ENCODE data around the gene RPL15.
A peak's percentile ranks its signal among the peaks of the same experiment; 100 is the strongest.
"Not testable (repeated sequence)": the region's sequence is repeated elsewhere in the genome, so short reads cannot be mapped to it uniquely, and the experiment has no call there.

RPL15 gene

DNA sequence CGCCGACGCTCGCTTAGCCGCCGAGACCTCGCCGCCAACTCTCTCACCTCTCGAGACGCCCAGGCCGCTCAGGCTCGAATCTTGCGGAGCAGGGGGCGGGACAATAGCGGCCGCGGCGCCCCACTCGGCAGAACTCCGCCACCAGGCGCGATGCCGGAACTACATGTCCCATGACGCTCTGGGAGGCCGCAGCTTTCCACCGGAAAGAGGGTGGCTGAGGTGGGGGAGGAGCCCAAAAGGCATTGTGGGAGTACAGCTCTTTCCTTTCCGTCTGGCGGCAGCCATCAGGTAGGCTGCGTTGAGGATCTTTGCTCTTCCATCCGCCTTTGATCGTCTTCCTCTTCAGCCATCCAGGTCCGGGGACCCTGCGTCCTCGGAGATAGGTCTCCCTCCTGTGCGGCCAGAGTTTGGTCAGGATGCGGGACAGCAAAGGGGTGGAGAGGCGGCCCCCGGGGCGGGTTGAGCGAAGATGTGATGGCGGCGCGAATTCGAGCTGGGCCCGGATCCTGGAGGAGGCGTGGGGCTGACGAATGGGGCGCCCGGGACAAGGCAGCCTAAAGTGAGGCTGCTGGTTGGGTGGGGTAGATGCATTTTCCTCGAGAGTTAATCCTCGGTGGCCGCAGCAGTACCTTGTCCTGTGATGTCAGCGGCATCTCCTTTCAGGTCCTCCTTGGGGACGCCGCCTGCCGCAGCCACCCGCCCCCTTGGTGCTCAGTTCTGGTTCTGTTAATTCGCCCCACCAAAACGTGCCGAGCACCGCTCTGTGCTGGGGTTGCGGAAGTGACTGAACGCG, at the start of gene RPL15, which contains the start of gene NKIRAS1:
Gene RPL15, plus strand, starts transcription at position 247 of the 793 bp plus-strand sequence. CDS start 728 bp downstream, outside the sequence.
Gene NKIRAS1, minus strand, starts transcription at position 105 of the 793 bp plus-strand sequence. CDS start 6,086 bp downstream, outside the sequence.
- peak; percentile 98 for DNase-seq

DNA sequence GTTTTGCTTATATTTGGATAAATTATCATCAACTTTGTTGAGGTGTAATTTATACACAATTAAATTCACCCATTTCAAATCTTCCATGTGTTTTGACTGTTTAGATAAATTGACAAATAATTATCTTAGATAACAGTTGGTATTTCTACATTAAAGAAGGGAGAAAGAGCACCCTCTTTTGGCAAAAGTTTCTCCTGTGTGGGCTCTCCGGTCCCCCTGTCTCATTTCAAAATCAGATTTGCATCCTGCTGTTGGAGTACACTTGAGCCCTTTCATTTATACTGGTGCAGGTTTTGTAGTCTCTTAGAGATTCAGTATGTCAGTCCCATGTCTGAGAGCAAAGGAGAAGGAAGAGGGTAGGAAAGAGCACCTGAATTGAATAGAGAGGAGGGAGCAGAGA, 49.5 kb upstream of the RPL15 start:
- no peak for DNase-seq

DNA sequence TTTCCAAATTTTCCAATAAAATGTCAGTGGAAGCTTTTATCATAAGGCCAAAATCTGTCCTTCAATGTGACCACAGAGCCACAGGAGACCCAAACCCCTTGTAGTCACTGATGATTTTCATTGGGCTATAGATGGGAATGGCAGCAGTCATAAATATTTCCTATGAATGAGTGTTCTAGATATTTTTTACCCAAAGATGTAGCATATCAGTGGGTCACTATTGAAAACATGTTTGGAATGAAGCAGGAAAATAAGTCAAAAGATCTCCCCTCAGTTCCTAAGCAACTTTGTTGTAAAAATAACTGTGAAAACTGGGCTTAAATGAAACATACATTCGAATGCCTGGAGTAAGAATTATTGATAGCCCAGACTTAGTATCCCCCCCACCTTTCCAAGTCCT, 49.1 kb upstream of the RPL15 start:
- DNase-seq, result no peak

DNA sequence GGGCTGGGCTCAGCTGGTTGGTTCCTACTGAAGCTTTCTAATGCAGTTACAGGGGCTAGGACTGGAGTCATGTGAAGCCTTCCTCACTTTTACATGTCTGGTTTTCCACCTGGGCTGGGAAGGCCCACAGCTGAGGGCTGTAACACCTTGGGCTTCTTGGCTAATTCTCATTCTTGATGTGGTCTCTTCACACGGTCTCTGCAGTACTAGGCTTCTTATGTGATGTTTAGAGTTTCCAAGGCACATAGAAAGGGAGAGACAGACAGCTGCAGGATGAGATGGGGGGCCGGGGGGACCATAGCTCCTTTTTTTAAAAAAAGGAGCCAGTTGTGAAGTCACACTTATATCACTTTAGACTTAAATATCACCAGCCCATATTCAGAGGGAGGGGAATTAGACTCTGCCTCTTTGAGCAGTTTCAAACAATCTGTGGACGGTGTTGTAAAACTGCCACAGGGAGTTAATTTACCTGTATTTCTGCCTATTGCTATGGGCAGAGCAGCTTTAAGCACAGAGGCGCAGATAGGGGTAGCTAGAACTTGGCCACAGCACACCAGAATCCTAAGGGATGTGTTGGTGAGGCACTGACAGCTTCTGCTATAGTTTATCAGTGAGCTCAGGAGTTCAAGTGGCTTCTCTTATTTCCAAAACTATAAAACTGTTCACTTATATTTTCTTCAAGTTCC, 46.8 kb upstream of the RPL15 start:
- no peak for DNase-seq

DNA sequence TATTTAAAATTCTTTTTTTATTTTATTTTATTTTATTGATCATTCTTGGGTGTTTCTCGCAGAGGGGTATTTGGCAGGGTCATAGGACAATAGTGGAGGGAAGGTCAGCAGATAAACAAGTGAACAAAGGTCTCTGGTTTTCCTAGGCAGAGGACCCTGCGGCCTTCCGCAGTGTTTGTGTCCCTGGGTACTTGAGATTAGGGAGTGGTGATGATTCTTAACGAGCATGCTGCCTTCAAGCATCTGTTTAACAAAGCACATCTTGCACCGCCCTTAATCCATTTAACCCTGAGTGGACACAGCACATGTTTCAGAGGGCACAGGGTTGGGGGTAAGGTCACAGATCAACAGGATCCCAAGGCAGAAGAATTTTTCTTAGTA, 46.3 kb upstream of the RPL15 start:
- not testable (repeated sequence) for DNase-seq

DNA sequence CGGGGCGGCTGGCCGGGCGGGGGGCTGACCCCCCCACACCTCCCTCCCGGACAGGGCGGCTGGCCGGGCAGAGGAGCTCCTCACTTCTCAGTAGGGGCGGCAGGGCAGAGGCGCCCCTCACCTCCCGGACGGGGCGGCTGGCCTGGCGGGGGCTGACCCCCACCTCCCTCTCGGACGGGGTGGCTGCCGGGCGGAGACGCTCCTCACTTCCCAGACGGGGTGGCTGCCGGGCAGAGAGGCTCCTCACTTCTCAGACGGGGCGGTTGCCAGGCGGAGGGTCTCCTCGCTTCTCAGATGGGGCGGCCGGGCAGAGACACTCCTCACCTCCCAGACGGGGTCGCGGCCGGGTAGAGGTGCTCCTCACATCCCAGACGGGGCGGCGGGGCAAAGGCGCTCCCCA, 45.6 kb upstream of the RPL15 start:
- DNase-seq, result not testable (repeated sequence)

DNA sequence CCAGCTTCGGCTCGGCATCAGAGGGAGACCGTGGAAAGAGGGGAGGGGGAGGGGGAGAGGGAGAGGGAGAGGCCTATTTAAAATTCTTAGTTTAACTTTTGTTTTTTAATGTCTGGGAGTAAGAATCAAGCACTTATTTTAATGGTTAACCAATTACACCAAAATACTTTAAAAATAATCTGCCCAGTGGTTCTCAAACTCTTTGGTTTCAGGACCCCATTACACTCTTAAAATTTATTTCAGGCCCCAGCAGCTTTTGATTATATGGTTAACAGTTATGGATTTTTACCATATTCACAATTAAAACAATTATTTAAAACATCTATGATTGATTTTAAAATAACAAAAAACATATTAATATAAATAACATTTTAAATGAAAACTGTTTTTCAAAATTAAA, 44.6 kb upstream of the RPL15 start:
- DNase-seq, result no peak

DNA sequence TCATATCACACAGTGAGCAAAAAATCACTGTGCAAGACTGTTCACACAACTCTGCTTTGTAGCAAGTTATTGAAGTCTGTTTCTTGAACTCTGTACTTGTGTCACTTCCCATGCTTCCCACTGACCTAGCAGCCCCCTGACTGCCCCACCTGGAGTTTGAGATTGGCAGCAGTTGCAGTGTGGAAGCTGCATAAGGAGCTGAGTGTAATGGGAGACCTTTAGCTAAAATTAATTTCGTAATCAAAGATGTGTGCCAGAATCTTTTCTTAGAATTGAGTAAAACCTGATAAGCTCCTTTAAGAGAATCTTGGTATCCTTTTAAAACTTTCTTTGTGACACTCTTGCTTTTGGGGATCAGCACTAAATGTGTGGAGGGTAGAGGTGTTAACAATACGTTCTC, 43.0 kb upstream of the RPL15 start:
- no peak for DNase-seq

DNA sequence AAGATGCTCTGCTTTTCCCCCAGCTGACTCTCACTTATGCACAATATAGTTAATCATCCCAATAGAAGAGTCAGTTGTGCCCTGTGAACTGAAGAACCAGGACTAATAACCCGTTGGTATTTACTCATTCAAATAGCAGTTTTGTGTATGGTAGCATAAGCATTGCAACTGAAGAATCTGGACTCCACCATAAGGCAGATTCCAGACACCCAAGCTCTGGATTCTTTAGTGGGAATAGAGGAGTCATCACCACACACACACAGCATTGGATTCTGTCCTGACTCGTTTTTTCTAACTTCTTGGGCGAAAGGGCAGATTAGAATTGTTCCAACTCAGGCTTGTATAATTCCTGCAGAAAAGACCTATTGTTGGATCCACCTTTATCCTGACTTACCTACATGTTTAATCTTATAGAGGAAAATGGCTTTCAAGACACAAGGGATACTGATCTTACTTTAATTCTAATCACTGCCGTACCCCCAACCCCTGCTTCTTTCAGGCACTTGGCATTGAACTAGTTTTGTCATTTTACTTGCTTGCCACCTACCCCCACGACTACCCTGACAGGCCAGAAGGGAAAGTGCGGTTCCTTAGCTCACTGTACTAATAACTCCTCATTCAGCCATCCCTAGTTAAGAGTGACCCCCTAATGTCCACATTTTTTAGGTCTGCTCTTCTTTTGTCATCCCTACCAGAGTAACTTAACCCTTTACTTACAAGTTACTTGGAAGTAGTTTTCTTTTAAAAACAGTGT, 42.4 kb upstream of the RPL15 start:
- no peak for DNase-seq

DNA sequence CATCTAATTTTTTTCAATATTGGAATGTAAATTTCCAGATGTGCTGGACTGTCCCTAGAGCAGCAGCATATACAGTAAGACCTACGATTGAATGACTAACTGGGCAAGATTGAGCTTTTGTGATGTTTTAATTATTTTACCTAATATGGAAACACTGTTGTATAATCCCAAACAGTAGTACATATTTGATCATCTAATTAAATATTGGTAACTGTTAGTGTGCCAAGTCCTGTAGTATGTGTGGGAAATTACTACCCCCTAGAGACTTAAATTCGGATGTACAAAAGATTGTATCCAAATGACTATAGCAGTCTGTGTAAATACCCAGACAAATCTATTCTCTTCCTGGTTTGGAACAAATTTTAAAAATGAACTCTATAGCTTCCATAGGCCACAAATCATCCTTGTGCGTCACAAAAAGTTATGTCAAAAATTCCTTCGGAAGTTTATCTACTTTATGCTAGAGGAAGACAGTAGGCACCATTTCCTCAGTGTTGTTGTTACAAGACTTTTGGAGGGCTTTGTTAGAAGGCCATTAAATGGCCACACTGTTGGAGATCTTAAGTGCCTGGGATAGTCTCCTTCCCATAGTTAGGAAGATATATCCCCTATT, 41.7 kb upstream of the RPL15 start:
- DNase-seq, result no peak

DNA sequence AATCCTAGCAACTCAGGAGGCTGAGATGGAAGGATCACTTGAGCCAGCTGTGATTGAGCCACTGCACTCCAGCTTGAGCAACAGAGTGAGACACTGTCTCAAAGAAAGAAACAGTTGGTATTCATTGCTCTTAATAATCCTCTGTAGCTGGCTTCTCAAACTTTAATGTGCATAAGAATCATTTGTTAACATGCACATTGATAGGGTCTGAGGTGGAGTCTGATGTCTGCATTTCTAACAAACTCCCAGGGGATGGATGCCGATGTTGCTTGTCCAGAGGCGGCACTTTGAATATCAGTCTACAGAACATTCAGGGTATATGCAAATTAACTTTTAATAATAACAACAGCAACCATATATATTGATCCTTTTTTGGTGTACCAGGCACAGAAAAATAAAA, 40.0 kb upstream of the RPL15 start:
- no peak for DNase-seq

DNA sequence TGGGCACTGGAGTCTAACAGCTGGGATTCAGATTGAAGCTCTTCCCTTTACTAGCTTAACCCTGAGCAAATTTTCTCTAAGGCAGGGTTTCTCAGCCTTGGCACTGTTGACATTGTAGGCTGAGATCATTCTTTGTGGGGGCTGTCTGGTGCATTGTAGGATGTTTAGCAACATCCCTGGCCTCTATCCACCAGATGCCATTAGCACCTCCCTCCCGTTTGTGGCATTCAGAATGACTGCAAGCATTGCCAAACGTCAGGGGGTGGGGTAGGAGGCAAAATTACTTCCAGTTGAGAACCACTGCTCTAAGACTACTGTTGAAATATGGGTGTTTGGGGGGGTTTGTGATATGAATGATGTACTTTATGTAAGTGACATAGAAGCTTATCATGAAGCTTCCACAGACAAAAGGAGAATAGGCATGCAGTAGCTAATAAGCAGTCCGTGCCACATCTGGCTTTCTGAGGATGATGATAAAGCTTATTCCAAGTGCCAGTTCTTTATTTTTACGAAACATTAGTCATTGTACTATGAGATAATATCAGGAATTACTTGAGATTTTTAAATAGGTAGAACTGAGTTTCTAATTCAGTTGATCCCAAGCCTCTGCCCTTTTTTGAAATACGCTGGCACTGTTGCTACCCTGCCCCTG, 39.5 kb upstream of the RPL15 start:
- DNase-seq, result no peak

DNA sequence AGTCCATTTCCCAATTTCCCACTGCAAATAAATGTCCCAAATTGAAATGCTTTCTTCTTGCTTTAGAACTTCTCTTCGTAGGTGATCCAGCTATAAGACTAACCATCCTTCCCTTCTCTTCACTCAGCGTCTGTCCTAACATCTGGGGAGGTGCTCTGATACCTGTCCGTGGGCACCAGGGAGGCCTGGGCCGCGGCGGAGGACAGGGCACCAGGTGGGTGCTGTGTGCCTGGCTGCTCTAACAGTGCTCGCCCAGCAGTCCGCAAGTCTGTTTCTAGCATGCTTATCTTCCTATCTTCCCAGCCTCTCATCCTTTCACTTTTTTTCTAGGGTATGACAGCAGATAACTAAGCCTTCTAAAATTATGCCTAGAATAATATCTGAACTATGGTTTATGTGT, 37.4 kb upstream of the RPL15 start:
- no peak for DNase-seq

DNA sequence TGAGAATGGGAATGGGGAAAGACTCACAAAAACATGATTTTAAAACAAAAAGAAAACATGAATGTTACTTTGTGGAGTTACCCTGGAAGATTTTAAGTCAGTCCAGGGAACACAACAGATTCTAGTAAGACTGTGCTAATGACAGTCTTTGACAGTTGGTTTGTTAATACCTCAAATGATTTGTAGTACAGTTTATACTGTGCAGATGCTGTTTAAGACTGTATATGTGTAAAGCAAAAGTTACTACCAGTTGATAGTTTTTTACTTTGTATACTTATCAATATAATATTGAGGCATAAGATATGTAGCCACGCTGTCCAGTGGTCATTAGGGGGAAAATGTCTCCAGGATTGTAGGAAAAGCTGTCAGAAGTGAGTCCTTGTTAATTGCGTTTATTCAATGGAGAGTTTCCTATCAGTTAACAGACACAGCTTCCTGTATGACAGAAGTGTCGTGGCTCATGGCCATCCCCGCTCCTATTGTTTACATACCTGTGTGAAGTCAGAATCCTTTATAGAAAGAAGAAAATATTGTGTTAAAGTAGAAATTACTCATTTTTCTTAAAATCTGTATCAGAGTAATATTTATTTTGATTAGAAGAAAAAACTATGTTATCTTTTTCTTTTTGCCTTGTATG, 36.1 kb upstream of the RPL15 start:
- DNase-seq, result no peak

DNA sequence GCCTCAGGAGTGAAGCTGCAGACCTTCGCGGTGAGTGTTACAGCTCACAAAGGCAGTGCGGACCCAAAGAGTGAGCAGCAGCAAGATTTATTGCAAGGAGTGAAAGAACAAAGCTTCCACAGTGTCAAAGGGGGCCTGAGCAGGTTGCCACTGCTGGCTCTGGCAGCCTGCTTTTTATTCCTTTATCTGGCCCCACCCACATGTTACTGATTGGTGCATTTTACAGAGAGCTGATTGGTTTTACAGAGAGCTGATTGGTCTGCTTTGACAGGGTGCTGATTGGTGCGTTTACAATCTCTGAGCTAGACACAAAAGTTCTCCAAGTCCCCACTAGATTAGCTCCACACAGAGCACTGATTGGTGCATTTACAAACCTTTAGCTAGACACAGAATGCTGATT, 34.9 kb upstream of the RPL15 start:
- DNase-seq, result not testable (repeated sequence)

DNA sequence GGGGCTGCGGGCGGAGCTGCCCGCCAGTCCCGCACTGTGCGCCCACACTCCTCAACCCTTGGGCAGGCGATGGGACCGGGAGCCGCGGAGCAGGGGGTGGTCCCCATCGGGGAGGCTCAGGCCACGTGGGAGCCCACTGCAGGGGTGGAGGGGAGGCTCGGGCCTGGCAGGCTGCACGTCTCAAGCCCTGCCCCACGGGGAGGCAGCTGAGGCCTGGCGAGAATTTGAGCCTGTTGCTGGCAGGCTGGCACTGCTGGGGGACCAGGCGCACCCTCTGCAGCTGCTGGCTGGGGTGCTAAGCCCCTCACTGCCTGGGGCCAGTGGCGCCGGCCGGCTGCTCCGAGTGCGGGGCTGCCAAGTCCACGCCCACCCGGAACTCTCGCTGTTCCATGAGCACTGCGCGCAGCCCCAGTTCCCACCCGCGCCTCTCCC, 34.4 kb upstream of the RPL15 start:
- DNase-seq, result no peak

DNA sequence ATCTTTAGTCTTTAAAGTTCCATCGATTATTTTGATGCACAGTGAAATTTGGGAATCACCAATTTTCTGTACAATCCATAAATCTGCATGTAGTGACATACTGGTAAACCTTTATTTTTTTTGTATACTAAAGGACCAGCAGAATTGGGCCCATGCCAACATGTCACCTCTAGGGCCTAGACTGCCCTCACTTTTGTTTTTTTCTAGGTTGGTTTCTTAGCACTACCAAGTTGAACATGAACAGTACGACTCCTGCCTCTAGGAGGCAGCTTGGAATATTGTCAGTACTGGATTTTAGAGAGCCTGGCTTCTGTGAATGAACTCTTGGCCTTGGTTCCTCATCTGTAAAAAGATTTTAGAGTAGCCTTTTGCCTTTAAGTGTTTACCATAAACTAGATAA, 32.5 kb upstream of the RPL15 start:
- no peak for DNase-seq

DNA sequence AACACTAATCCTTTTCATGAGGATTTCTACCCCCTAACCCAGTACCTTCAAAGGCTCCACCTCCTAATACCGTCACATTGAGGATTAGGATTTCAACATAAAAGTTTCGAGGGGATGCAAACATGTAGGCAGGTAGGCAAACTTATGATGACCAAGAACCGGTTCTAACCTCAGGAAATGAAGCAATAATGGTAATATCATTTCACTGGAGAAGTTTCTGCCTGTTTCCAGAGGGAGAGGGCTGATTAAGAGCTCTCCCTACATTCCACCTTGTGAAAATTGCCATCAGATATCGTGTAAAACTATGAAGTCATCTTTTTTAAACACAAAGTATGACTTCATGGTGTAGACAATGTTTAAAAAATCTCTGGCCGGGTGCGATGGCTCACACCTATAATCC, 31.7 kb upstream of the RPL15 start:
- no peak for DNase-seq

DNA sequence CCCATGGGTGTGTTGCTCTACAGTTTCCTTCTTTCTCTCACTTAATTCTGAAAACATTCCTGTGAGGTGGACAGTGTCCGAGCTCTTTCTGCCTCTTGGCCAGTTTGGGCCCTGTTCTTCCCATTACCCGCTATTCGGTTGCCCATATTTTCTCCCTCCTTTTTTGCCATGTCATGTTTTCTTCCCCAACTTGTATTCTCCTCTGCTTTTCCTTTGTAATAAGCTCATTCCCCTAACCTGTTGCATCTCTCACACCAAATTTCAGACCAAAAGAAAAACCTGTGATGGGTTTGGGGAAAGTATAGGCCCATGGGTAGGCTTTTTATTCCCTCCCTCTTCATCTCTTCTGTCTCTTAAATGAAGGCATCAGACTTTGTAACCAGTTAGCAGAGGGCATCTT, 30.6 kb upstream of the RPL15 start:
- no peak for DNase-seq

DNA sequence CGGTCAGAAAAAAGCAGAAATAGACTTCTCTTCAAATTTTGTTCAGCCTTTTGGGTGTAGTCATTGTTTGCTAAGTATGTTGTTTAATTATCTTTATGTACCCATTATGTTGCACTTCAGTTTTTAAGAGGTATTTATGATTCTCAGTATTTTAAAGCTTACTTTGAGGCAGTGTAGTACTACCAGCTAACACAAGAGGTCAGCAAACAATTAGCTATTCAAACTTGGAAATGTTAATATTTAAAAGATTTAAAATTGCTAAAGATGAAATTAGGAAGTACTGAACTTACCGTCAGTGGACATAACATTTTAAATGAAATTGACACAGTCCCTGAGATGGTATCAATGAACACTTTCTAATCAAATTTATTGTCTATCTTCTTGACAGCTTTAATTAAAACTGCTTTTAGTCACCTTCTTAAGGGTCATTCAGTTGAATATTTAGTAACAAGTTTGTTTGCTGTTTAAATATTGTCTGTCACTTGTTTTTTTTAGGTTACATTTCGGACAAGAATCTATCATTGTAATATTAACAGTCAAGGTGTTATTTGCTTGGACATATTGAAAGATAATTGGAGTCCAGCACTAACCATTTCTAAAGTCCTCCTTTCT, 28.2 kb upstream of the RPL15 start:
- DNase-seq, result peak; percentile 52

DNA sequence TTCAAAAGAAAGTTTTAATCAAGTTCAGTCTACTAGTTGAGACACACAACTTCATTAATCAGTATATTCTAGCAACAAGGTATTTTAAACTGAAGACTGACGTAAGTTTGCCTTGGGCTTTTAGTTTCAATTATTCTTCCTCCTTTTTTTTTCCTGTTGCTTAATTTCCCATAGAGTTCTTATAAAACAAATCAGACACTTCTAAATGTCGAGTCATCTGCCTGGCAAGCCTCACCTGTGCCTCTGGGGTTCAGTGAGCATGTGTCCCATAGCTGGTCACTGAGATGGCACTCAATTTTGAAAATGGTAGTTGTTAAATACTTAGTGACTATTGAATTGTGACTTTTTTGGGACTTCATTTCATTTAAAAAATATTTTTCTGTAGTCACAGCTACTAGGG, 27.5 kb upstream of the RPL15 start:
- DNase-seq, result no peak

DNA sequence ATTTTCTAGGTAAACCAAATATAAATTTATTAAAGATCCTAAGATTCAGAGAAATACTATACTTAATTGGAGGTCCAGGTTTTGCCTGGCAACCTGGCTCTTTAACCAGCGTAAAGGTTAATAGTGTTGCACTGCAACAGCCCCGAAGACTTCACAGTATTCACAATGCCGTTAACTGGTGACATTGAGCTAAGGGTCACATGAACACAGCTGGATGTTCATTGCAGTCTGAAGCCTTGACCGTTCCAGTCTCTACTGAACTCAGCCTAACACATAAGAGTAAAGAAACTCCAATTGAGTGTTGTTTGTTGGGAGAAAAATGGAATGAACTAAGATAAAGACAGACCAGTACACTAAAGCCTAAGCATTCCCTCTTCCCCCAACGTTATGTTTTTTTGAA, 27.0 kb upstream of the RPL15 start:
- no peak for DNase-seq
